Fibroblast of pulmonary artery (primary cell): ENCODE measurements around the gene ABCB11.

Experiments used
- DNase-seq: peaks from one replicate; pipeline ENCODE4 v3.0.0-alpha.2; 2010; ENCODE audit warnings: low read depth
- H3K4me3 ChIP-seq: replicated peaks from 2 replicates; pipeline ENCODE4 v1.5.1; 2011; ENCODE audit warnings: low read depth, mild to moderate bottlenecking, control low read depth, low read length, moderate library complexity
- TF ChIP-seq, protein P1 (sequence below): IDR thresholded peaks from 2 replicates; pipeline ENCODE4 v1.5.1; 2011; ENCODE audit warnings: mild to moderate bottlenecking, control low read depth, low read length, inconsistent platforms; ENCODE audit errors: missing control alignments

ABCB11 gene

DNA sequence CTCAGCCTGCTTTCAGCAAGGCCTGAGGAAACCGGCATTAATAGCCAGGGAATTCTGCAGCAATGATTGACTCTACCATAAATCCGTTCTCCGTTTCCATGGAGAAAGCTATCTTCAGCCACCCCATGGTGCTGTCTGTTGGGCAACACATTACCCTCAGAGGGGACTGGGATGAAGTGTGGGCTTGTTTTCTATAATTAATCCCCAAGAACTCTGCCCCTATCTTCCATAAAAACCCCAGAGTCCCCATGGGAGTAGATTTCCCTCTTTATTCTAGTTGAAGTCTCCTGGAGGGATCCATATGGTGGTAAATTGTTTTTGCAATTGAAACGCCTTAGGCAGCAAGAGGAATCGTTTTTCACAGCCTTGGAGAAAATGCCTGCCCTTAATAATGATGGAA lies 120.8 kb downstream of the ABCB11 start:
- H3K4me3 ChIP-seq, result no peak overlapping the region
- TF ChIP-seq, protein P1, sequence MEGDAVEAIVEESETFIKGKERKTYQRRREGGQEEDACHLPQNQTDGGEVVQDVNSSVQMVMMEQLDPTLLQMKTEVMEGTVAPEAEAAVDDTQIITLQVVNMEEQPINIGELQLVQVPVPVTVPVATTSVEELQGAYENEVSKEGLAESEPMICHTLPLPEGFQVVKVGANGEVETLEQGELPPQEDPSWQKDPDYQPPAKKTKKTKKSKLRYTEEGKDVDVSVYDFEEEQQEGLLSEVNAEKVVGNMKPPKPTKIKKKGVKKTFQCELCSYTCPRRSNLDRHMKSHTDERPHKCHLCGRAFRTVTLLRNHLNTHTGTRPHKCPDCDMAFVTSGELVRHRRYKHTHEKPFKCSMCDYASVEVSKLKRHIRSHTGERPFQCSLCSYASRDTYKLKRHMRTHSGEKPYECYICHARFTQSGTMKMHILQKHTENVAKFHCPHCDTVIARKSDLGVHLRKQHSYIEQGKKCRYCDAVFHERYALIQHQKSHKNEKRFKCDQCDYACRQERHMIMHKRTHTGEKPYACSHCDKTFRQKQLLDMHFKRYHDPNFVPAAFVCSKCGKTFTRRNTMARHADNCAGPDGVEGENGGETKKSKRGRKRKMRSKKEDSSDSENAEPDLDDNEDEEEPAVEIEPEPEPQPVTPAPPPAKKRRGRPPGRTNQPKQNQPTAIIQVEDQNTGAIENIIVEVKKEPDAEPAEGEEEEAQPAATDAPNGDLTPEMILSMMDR, result no peak
- DNase-seq, result no peak

DNA sequence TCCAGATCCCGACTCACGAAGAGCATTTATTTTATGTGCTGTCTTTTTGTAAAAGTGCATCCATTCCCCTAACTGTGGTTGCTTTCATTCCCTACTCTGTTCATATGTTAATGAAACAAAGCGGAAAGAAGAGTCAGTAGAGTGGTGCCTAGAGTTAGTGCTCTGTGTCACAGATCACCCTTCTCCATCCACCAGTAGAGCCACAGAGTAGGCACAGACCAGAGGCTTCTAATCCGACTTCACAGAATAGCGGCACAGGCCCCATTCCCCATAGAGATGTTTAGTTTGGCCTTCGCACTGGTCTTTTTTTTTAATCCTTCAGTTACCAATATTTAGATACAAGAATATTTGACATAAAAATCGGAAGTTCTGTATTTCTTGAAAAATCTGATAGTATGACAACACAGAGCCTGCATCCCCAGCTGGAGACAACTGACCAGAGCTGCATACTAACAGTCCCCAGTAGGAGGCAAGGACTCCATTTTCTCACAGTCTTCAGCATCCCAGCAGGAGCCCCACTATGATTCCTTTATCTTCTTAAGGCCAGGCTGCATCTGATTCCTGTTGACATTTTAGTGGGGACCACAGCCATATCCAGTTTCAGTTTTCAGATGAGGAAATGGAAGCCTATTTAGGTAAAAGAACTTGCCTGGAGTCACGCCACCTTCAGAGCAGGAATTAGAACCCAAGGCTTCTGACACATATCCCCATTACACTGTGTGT lies 123.0 kb downstream of the ABCB11 start:
- no peak overlapping the region for H3K4me3 ChIP-seq
- no peak for DNase-seq
- TF ChIP-seq, protein P1, result no peak

DNA sequence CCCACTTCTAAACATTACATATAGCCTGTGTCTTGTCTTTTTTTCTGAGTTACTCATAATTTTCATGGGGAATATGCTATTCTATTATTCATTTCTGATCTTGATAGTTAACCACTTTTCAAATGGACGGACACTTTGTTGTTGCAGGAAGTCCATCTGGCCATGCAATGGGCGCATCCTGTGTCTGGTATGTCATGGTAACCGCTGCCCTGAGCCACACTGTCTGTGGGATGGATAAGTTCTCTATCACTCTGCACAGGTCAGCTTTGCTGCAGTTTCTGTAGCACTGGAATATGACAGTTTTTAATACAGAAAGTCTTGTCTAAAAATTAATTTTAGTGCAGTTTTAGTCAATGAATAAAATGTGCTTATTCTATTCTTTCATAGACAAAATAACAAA lies 126.8 kb downstream of the ABCB11 start:
- TF ChIP-seq, protein P1, result no peak
- DNase-seq, result no peak
- no peak overlapping the region for H3K4me3 ChIP-seq

DNA sequence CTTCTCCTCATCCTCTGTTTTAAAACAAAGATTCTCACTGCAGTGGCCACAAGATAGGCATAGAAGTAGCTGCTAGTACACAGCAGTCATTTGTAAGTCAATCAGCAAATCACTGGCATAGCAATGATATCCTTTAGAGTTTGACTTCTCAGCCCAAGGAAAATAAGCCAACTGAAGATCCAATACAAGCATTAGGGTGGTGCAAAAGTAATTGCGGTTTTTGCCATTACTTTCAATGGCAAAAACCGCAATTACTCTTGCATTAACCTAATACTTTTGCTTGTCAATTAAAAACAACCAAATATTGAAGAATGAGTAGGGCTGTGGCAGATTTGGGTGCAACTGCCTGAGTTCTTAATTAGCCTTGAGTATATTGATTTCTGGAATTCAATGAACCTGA lies 127.2 kb downstream of the ABCB11 start:
- TF ChIP-seq, protein P1, result no peak
- H3K4me3 ChIP-seq, result no peak overlapping the region
- DNase-seq, result no peak

DNA sequence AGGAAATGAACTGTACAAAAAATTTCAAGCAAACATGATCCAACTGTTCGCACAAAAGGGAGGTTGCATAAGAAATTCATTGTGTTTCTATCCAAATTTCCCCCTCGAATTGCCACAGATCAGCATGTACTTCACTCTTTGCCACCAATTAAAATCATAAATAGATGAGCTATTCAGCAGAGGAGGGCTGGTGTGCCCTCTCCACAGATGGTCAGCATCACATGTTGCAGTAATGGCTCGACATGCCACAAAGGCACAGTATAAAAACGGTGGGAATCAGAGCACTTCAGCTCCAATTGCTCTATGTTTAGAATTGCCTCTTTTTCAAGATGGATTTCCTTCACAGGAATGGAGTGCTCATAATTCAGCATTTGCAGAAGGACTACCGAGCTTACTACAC lies 130.1 kb downstream of the ABCB11 start, which contains the start of gene G6PC2:
Gene G6PC2 (plus strand): TSS at position 289 of the 400 bp plus-strand sequence. CDS start 41 bp downstream, at position 330.
- no peak within 1 kb of the TSS for H3K4me3 ChIP-seq
- TF ChIP-seq, protein P1, result no peak
- no peak for DNase-seq

DNA sequence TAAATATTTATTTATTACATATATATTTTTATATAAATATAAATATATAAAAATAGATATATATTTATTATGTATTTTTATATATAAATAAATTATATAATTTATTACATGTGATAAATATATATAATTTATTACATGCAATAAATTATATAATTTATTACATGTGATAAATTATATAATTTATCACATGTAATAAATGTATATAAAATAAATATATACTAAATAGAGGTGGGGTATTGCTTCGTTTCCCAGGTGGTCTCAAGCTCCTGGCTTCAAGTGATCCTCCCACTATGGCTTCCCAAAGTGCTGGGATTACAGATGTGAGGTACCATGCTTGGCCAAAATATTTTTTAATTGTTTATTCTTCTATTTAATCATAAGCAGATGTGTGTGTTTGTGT lies 133.7 kb downstream of the ABCB11 start:
- DNase-seq, result no peak
- no peak overlapping the region for H3K4me3 ChIP-seq
- TF ChIP-seq, protein P1, result no peak

DNA sequence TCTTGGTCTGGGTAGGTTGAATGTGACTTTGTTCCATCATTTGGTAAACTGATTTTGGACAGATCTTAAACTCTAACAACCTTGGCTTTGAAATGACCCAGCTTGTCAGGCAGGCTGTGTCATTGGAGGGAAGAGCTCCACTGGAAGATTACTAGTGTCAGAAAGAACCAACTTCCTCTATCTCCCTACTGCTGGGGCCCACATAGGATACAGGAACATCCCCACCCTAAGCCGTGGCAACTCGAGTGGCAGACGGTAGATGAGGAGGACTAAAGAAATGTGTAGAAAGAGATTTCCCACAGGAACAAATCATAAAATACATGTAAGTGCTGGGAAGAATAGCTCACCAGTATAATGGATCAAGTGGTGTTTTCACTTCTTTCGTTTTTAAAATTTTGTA lies 134.3 kb downstream of the ABCB11 start:
- TF ChIP-seq, protein P1, result no peak
- H3K4me3 ChIP-seq, result no peak overlapping the region
- DNase-seq, result no peak
